ENCODE measurements around the gene STRAP. TPM values are rescaled to one million over a fixed set of nuclear protein-coding genes. Genes with fewer than 3 reads are reported as not detected.

Gene STRAP
- total and polyA plus RNA-seq, 9 of the 15 experiments (the other 6 are each of a cell fraction or from before 2014, with no cell fraction given) = 58.5 to 134 (median 89.5) TPM

DNA sequence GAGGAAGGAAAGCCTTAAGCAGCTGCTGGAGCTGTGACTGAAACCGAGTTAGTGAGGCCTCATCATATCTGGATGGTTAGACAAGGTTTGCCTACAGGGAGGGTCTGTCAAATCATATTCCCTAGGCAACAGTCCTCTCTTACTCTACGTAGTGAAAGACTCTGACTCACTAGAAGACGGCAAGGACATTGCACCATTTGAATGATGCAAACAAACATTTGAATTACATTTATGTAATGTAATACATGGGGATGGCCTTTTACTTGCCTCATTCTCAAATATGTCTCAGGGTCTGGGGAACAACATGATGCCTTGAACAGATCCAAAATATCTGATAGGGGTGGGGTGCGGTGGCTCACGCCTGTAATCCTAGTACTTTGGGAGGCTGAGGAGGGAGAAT is 29.8 kb upstream of the STRAP start:
- no peak overlapping the region for H3K27ac ChIP-seq (ENCODE audit: extremely low read depth, low read depth, low read length)
- BruUV-seq (replicated peaks) = no TSS peak
- DNase-seq (ENCODE audit: extremely low read depth in 1 of 4, low spot score in 3 of 4) (no peak), FAIRE-seq (no peak), ATAC-seq (no peak)
- H3K27me3 ChIP-seq (ENCODE audit: control insufficient read depth in 2 of 2, insufficient read depth in 2 of 2, low read length in 2 of 2) = no peaks in the 10 kb centered on the region
- no peak overlapping the region for H3K9ac ChIP-seq (ENCODE audit: insufficient read depth in 1 of 2, low read depth in 2 of 2, low read length in 2 of 2)
- no peaks in the 10 kb centered on the region for H3K4me1 ChIP-seq (replicated peaks in 1 of 2; ENCODE audit: control insufficient read depth in 2 of 2, insufficient read depth in 2 of 2, low read length in 2 of 2)
- 4% methylated on average over 5 of the region's 5 CpGs for WGBS (ENCODE audit: insufficient coverage, low coverage, missing lambda C conversion rate)
- intact Hi-C loops (cut with micrococcal nuclease) (no loop called here), in situ Hi-C loops (cut with MboI) (loop anchor here (10.0 kb wide), 1 partner anchor 578 kb away; no protein-coding TSS in a partner anchor)
- H3K4me3 ChIP-seq = no peak overlapping the region
- H3K36me3 ChIP-seq (ENCODE audit: control insufficient read depth, insufficient read depth, low read length) = no peaks in the 10 kb centered on the region
- POLR2A ChIA-PET = interaction anchor here (0.6 to 1.1 kb wide), 2 partner anchors 30 to 261 kb away, joined by 3 to 6 read pairs; partner anchors contain the start of gene STRAP
- TF ChIP-seq RFX1 (IDR thresholded peaks at IDR 0.05) = 0 out of 2 replicates have a peak, but pooled peaks have one; percentile 7
- TF ChIP-seq ZNF146 (CRISPR knock-in tag; IDR thresholded peaks at IDR 0.05; ENCODE audit: unreplicated experiment) = no peak
- TF ChIP-seq CEBPG (CRISPR knock-in tag; IDR thresholded peaks at IDR 0.05) = no peak
- peak; percentile 16 to 72; a peak in 2 of 4 replicates for TF ChIP-seq CEBPG (tag; conservative IDR thresholded peaks at IDR 0.05 in 1 of 2, IDR thresholded peaks at IDR 0.05 in 1 of 2)
- no peak for TF ChIP-seq SIN3B (IDR thresholded peaks at IDR 0.05; ENCODE audit: low read depth)
- TF ChIP-seq MEF2A (IDR thresholded peaks at IDR 0.05; ENCODE audit: control insufficient read depth, low read depth, low read length) = no peak
- H2AFZ ChIP-seq (ENCODE audit: low read depth, low read length) = no peak overlapping the region
- no peaks in the 10 kb centered on the region for H4K20me1 ChIP-seq (replicated peaks; ENCODE audit: control insufficient read depth, insufficient read depth, low read length)
- no peaks in the 10 kb centered on the region for H3K9me3 ChIP-seq (replicated peaks; ENCODE audit: control insufficient read depth, insufficient read depth, low read depth, low read length)
- H3K79me2 ChIP-seq (ENCODE audit: control insufficient read depth, insufficient read depth, low read length) = no peaks in the 10 kb centered on the region
- CTCF ChIA-PET (ENCODE audit: low intra/inter-chr PET ratio) = no interaction called here
- H3K9me1 ChIP-seq (ENCODE audit: control insufficient read depth, insufficient read depth, low read length) = no peaks in the 10 kb centered on the region
- no peak overlapping the region for H3K4me2 ChIP-seq (ENCODE audit: insufficient read depth, low read length)

GRCh38 chr12:15853877-15854276 is 28.3 kb upstream of the STRAP start:
- Histone ChIP-seq H3K27me3 (ENCODE audit: control insufficient read depth in 2 of 2, insufficient read depth in 2 of 2, low read length in 2 of 2) (no peaks in the 10 kb centered on the region), H4K20me1 (replicated peaks; ENCODE audit: control insufficient read depth, insufficient read depth, low read length) (no peaks in the 10 kb centered on the region), H3K4me2 (ENCODE audit: insufficient read depth, low read length) (no peak overlapping the region), H3K27ac (ENCODE audit: extremely low read depth, low read depth, low read length) (no peak overlapping the region), H3K4me1 (replicated peaks in 1 of 2; ENCODE audit: control insufficient read depth in 2 of 2, insufficient read depth in 2 of 2, low read length in 2 of 2) (no peaks in the 10 kb centered on the region), H3K9ac (ENCODE audit: insufficient read depth in 1 of 2, low read depth in 2 of 2, low read length in 2 of 2) (no peak overlapping the region), H3K9me3 (replicated peaks; ENCODE audit: control insufficient read depth, insufficient read depth, low read depth, low read length) (no peaks in the 10 kb centered on the region), H3K79me2 (ENCODE audit: control insufficient read depth, insufficient read depth, low read length) (no peaks in the 10 kb centered on the region), H2AFZ (ENCODE audit: low read depth, low read length) (no peak overlapping the region), H3K36me3 (ENCODE audit: control insufficient read depth, insufficient read depth, low read length) (no peaks in the 10 kb centered on the region), H3K9me1 (ENCODE audit: control insufficient read depth, insufficient read depth, low read length) (no peaks in the 10 kb centered on the region), H3K4me3 (no peak overlapping the region)
- BruUV-seq (replicated peaks) = no TSS peak
- DNase-seq (ENCODE audit: extremely low read depth in 1 of 4, low spot score in 3 of 4) (no peak), ATAC-seq (no peak), FAIRE-seq (no peak)
- ChIA-PET CTCF (ENCODE audit: low intra/inter-chr PET ratio) (no interaction called here), POLR2A (no interaction called here)
- 3% methylated on average over 4 of the region's 4 CpGs for WGBS (ENCODE audit: insufficient coverage, low coverage, missing lambda C conversion rate)
- in situ Hi-C loops (cut with MboI) = loop anchor here (10.0 kb wide), 1 partner anchor 579 kb away; no protein-coding TSS in a partner anchor
- intact Hi-C loops (cut with micrococcal nuclease) = no loop called here
- TF ChIP-seq TBP (optimal IDR thresholded peaks at IDR 0.05; ENCODE audit: low read depth, low read length) = no peak
- TF ChIP-seq HNRNPK (IDR thresholded peaks at IDR 0.05; ENCODE audit: low read depth, low read length, poor library complexity, severe bottlenecking) = no peak
- no peak for TF ChIP-seq LCOR (CRISPR knock-in tag; IDR thresholded peaks at IDR 0.05)
- no peak for TF ChIP-seq ZNF217 (CRISPR knock-in tag; IDR thresholded peaks at IDR 0.05)
- no peak for TF ChIP-seq NR2C1 (IDR thresholded peaks at IDR 0.05)
- TF ChIP-seq NR2C1 (tag; IDR thresholded peaks at IDR 0.05) = peak; percentile 61
